NOMO-1 treated with dmso at 0.1 percent for 144 hours (cell line): Measurements from ENCODE around the gene EGFL8.
A peak's percentile ranks its signal among the peaks of the same experiment; 100 is the strongest.
"Not testable (repeated sequence)": the region's sequence is repeated elsewhere in the genome, so short reads cannot be mapped to it uniquely, and the experiment has no call there.

ENCODE experiments used
- DNase-seq: peaks from one replicate; lab custom pipeline; 2025; ENCODE audit not compliant: unreplicated experiment; lab: John Stamatoyannopoulos, UW

EGFL8 gene

DNA sequence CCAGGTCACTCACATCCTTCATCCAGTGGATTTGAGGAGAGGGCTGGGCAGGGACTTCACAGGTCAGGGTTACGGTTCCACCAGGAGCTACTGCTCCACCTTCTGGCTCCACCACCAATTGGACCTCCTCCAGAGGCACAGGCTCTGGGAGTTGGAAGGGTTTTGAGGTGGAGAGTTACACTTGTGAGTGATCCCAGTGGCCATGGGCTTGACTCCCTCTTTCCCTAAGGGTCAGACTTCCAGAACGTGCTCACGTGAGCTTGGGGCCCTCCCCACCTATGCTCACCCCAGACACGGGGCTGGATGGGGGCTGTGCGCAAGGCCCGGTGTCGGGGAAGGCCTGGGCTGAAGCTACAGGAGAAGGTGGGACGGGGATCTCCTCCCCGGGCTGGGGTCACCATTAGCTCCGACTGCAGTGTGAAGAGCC lies 18.2 kb downstream of the EGFL8 start:
- no peak for DNase-seq

DNA sequence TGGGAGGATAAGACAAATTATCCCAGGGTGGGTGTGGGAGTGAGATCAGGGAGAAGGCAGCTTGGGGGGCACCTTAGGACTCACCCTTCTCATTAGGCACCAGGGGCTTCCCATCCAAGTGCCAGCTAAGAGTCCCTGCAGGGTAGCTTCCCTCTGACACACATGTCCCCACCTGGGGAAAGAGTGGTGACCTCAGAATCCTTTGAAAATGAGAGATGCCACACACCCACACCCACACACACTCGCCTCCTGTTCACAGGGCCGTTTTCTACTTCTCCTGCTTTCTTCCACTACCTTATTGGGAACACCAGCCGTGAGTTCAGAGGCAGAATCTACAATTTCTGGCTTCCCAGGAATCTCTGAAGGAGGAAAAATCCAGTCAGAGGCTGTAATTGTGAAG lies 18.6 kb downstream of the EGFL8 start:
- DNase-seq = no peak

DNA sequence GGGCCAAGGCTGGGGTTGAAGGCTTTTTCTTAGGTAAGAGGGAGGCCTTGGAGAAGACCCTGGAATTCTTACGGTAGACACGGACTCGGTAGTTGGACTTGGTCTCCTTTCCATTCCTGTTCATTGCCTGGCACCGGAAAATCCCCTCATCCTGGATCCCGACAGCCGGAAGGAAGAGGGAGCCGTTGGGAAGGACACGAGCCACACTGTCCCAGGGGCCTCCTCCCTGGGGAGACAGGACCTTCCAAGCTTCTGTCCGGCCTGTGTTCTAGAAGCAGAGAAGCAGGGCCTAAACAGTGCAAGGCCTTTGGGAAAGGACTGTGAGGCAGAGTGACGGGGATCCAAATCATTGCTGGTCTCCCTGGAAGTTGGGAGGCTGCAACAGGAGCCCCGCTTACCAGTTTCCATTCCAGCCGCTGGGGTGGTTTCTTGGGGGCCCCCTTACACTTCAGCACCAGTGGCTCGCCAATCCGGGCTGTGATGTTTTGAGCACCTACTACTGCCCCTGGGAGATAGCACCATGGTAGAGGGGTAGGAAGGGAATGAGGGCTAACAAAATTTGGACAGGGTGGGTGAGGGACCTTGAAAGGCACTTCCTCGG lies 19.2 kb downstream of the EGFL8 start:
- no peak for DNase-seq

DNA sequence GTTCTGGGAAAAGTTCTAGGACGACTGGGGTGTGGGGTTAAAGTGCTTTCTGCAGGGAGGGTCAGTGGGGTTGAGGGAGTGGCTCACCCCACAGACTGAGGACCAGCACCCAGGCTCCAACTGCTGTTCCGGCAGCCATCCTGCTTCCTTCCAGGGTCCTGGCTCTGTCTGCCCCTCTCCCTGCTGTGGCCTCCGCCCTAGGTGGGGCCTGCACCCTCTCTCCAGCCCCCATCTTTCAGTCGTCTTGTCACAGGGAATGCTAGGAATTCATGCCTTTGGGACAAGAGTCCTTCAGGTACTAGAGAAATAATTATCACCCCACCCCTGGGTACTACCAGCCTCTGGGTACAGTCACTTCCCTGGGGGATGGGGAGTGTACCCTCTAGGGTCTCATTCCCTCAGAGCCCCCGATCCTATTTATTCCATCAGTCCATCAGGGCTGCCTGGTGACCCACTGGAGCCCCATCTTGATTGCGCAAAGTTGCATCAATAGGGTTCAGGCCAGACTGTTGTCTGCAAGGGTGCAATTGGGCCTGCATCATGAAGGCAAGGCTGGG lies 19.8 kb downstream of the EGFL8 start, which contains the start of gene AGER:
Gene AGER (minus strand): TSS at position 170 of the 557 bp plus-strand sequence. CDS start 31 bp downstream, at position 139.
- no peak for DNase-seq

DNA sequence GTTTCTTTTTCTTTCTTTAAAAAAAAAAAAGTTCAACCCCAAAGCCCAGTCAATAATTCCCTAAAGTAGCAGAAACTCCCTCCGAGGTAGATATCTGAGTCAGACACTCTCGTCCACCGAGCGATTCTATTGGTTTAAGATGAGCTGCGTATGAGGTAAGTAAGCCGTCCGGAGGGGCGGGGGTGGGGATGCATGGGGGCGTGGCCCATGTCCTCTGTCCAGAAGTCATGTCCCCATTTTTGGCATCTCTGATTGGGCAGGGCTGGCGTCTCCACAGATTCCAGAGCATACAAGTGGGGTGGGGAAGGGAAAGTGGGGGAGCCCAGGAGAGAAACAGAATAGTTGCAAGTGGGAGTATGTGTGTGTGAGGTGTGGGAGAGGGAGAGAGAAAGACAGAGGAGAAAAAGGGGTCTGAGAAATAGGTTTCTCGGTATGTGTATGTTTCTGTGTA lies 21.3 kb downstream of the EGFL8 start:
- DNase-seq = not testable (repeated sequence)

DNA sequence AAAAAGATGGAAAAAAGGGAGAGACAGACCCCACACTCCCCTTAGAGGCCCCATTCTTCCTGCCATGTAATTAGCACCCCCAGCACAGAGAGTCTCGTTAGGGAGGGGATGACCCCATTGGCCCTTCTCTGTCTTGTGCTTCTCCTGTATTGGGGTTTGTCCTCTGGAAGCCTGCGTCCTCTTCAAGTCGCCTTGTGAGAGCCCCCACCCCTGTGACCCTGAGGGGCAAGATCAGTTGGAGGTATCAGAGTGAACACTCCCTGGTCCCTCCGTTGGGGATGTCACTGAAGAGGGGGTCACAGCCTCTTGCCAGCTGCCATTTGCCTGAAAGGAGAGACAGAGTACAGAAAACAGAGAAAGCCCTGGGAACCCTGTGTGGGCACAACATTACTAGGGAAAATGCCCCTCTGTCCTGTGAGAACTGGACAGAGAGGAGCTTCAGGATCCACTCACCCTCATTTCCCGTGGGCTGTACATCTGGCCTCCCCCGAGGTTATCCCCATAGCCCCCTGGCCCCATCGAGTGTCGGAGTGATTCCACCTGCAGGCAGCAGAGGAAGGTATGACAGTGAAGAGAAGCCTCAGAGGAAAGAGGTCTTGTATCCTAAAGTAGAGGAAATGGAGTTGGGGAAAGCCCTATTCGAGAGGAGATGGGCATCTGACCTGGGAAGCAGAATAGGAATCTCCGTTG lies 21.9 kb downstream of the EGFL8 start:
- not testable (repeated sequence) for DNase-seq

DNA sequence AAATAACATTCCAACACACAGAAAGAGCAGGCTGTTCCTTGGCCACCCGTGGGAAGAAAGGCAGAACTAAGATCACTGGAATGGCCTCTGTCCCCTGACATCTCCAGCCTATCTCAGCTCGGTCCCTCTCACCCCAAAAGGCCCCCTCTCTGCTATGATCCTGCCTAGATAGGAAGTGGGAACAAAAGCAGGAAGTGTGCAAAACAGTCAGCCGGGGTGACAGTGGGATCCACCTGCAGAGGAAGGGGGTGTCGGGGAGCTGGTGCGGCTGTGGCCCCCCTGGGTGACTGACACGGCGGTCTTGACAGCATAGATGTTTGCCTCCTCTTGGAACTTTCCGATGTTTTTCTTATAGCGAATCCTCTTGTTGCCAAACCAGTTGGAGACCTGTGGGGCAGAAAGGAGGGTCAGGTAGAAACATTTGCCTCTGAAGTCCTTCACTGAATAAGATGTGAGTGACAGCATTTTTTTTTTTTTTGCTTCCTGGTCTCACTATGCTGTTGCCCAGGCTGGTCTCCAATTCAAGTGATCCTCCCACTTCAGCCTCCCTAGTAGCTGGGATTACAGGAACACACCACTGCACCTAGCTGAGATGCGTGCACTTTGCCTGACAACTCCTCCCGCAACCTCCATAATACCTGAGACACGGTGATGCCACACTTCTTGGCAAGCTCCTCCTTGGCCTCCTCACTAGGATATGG lies 22.8 kb downstream of the EGFL8 start:
- DNase-seq = no peak

DNA sequence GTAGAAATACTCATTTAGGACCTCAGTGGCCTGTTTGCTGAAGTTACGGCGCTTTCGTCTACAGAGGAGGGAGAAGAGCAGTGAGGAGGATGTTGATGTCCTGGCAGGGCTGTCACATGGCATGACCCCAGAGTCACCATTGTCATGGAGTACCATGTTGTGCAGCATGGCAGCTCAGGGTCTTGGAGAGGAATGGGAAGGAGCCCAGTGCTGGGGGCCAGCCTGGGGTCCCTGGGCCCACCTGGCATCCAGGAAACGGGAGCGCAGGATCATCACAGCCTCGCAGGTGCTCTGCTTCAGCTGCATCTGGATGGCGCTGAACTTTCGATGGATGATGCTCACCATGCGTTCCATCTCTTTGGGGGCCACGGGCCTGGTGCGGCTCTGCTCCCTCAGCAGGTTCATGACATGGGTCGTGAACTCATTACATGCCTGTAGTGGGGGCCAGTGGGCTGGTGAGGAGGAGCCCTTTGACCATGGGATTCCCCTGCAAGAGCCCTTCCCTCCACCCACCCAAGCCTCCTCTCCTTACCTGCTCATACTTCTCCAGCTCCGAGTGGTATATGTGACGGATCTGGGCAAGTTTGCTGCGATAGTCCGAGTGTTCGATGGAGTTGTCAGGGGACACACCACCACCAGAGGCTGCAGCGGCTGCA lies 23.5 kb downstream of the EGFL8 start:
- DNase-seq = not testable (repeated sequence)

DNA sequence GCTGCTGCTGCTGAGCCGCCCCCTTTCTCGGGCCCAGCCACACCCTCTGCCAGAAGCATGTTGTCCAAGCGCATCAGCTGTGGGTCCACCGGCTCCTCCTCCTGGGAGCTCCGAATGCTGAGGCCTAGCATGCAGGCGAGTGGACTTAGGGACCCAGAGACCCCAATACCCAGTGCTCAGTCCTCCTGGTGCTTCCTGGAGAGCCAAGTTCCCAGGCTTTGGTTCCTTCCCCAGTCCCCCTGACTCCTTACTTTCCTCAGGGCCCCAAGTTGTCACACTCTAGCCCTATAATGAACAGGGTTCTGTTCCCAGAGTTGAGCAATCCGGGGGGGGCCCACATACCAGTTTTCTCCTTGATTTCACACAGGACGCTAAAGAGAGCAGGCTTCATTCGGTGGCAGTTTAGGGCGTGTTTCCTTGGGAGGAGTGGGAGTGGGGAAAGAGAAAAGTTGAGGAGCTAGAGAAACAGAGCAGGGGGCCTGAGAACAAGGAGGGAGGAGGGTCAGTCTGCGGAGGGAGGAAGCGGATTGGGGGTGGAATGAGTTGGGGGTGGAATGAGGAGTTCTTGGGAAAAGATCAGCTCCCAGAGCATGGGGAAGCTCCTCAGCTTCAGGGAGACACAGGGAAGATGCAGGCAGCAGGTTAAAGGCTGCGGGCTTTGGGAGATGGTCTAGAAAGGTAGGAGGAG lies 24.1 kb downstream of the EGFL8 start:
- DNase-seq = no peak

DNA sequence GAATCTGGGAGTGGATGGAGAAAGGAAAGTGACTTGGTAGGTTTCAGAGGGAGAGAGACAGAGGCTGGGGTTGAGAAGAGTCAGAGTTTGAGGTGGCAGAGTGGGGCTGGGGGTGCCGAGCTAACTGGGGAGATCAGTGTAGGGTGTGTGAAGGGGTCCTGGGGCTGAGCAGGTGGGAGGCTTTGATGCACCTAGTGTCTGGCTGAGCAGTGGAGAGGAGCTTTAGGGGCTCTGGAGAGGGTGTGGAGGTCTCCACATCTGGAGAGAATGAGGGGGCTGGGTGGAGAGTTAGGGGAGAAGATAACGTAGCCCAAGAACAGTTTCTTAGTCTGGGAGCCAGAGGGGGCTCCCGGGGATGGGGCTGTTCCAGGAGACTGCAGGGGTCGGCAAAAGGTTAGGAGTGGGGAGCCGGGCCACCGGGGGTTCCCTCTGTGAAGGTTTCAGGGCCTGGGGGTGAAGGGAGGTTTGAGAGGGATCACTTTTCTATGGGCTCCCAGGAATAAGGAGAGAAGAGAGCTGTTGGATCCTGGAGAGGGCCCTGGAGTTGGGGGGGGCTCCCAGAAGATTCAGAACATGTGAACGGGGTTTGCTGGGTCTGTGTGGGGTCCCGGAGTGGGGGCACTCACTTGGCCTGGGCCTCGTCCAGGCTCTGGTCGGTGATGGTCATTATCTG lies 24.8 kb downstream of the EGFL8 start:
- DNase-seq = no peak

DNA sequence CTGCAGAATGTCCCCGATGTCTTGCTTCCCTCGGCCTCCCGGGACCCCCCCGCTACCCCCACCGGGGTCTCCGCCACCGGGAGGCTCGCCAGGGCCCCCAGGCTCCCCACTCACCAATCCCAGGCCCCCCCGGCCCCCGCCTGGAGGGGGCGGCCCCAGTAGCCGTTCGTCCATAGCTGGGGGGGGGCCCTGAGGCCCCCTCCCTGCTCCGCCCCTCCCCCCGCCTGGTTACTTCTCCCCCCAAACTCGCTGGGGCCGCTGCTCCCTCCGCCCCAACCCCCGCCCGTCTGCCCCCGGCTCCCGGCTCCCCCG lies 25.3 kb downstream of the EGFL8 start:
- no peak for DNase-seq

DNA sequence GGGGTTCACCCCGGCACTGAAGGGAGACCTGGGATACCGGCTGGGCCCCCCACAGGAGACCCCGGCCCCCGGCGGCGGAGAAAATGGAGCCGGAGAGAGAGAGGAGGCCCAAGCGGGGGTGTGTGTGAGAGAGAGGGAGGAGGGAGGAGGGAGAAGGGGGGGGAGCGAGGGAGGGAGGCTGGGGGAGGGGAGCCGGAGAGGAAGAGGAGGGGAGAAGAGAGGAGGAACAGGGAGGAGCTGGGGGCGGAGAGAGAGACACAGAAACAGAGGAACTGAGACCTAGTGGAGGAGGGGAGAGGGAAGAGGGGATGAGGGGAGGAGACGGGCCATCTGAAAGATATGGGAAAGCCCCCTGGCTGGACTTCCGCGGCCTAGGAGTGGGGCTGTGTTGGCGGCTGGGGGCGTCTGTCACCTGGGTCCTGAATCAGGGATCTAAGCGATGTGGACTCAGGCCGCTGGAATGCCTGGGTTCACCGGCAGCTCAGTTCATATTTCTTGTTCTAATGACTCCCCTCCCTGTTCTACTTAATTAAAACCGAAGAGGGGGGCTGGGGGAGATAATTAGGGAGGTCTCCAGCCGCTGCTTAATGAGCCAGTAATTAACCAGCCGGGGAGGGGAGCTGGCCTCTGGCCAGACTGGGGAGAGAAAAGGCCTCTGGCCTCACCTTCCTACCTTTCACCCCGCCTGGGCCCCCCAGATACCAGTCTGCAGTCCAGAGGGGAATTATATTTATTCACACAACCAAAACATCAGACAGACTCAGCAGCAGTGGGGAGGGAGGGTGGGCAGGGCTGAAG lies 25.9 kb downstream of the EGFL8 start, which contains the start of gene PBX2:
Gene PBX2 (minus strand): TSS at position 149 of the 798 bp plus-strand sequence. CDS start 287 bp downstream, outside the sequence.
- peak; percentile 94 for DNase-seq

DNA sequence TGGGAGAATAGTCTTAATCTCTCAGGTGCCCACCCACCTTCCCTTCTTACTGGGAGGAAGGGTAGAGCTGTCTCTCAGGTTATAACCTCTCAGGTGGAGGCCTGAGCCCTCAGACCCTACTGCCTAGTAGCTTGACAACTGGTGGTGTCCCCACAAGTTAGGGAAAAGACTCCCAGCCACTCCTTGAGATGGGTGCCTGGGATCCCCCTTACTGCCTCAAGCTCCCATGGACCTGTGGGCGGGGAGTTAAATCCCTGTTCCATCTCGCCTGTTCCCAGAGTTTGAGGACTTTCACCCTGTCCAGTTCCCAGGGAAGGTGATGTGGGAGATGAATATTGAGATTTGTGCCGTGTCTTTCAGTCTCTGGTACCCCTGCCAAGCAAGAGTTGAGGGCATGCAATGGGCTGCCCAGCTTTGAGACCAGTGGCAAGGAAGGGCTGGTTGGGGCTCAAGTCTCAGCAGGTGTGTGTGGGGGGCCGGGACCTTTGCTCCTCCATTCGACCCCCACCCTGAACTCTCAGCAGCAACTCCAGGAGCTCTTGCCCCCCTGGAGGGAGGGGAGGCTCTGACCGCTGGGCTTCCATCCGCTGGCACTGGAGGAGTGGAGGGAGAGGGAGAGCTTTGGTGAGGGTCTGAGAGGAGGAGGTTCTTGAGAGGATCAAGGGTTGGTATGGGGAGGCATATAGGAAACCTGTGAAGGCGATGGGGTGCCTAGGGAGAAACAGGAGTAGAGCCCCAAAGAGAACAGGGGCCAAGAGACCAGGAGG lies 26.7 kb downstream of the EGFL8 start:
- no peak for DNase-seq

DNA sequence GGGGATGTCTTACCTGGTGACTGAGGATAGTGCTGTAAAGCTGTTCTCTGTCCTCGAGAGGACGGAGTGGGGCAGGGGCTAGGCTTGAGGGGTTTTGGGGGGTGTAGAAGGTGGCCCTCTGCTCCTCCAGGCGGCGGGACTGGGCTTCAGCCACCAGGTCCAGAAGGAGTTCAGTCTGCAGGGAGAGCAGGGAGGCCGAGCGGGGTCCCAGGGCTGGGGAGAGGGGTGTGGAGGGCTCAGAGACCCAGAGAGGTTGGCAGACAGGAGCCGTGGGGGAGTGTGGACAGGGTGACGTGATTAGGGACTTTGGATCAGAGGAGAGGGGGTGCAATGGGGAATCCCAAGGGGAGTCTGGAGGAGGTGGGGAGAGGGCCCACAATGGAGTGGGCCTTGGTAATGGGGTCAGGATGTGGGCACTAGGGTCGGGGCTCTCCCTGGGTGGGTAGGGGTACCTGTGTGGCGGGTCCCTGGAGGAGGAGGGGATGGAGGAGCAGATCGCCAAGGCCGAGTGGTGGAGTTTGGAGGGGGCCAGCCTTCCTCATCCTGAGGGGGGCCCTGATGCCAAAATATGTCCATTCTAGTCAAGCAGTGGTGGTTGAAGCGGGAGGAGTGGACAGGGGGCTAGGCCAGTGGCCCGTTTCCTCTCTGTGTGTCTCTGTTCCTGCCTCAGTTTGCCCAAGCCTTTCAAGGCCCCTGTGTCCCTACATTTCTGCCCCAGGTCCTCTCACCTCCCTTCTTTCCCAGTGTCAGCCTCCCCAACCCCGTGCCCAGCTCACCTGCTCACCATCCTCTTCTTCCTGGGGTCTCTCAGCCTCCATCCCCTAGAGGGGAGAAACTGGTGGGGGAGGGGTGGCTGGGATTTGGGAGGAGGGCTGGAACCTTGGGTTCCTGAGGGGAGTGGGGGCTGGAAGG lies 27.6 kb downstream of the EGFL8 start:
- DNase-seq = no peak

DNA sequence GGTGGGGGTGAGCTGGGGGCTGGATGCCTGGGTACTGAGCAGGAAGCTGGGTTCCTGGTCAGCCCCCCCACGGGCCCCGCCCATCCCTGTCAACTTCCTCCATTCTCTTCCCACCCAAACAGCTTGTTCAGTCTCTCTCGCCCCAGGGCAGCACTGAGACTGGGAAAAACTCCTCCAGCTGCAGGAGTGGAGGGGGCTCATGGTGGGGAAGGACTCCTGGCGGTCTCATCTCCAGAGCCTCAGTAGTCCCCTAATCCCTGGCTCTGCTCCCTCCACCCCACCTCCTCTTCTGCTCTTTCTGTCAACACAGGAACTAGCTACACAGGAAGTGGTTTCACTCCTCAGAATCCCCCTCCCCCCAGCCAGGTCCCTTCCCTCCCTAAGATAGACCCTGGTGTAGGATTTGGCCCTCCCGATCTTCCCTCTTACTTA lies 28.2 kb downstream of the EGFL8 start, which contains the start of gene GPSM3:
Gene GPSM3 (minus strand): TSS at position 36 of the 432 bp plus-strand sequence. CDS start 130 bp downstream, outside the sequence.
- peak; percentile 69 for DNase-seq

DNA sequence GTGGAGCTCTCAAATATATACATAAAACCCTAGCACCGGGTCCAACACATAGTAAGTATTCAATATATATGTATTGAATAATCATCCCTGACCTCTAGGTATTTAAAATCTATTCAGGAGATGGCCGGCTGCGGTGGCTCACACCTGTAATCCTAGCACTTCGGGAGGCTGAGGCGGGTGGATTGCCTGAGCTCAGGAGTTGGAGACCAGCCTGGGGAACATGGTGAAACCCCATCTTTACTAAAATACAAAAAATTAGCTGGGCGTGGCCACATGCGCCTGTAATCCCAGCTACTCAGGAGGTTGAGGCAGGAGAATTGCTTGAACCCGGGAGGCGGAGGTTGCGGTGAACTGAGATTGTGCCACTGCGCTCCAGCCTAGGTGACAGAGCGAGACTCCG lies 28.7 kb downstream of the EGFL8 start:
- not testable (repeated sequence) for DNase-seq

DNA sequence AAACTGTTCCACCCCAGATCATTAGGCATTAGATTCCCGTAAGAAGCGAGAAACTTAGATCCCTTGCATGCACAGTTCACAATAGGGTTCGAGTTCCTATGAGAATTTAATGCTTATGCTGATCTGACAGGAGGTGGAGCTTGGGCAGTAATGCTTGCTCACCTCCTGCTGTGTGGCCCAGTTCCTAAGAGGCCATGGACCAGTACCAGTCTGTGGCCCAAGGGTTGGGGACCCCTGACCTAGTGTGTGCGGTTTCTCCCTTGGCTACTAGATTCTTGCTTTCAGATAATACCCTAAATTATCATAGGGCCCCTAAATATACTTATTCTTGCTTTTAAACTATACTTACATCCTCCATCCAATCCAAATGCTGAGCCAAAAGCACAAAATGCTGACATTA lies 30.0 kb downstream of the EGFL8 start:
- no peak for DNase-seq
